Kidney (tissue), 14 donors: Measurements from ENCODE around the gene P2RX4. TPM values are rescaled to one million over a fixed set of nuclear protein-coding genes. Genes with fewer than 3 reads are reported as not detected.

Source experiments
- DNase-seq, 5 donors: peaks; one replicate each; pipeline ENCODE4 v3.0.0-alpha.2; 2013 to 2020
- FAIRE-seq: peaks from 2 replicates; lab custom pipeline; 2012; peaks lifted over from hg19 to GRCh38; lab: Jason Lieb, UNC
- H3K27ac ChIP-seq, 2 donors: one replicate each; pipeline ENCODE4 v1.7.0; 2013; ENCODE audit warnings: low read depth in 2 of 2, low read length in 2 of 2, inconsistent platforms in 1 of 2
- H3K27me3 ChIP-seq: one replicate; pipeline ENCODE4 v1.7.1; 2013; ENCODE audit warnings: low read length, inconsistent platforms; ENCODE audit not compliant: control insufficient read depth, insufficient read depth
- H3K36me3 ChIP-seq, 3 donors: one replicate each; pipeline versions ENCODE4 v1.7.0 to v1.7.1; 2013; ENCODE audit warnings: low read length in 3 of 3, control low read depth in 1 of 3, inconsistent platforms in 1 of 3; ENCODE audit not compliant: insufficient read depth in 3 of 3, control insufficient read depth in 2 of 3
- H3K4me1 ChIP-seq, 3 donors: one replicate each; pipeline versions ENCODE4 v1.7.0 to v1.7.1; 2013; ENCODE audit warnings: low read length in 3 of 3, inconsistent platforms in 1 of 3, low read depth in 1 of 3; ENCODE audit not compliant: control insufficient read depth in 2 of 3, insufficient read depth in 2 of 3
- H3K4me3 ChIP-seq, 3 donors: one replicate each; pipeline versions ENCODE4 v1.7.0 to v1.8.1; 2013; ENCODE audit warnings: low read length in 3 of 3, control low read depth in 1 of 3, inconsistent platforms in 1 of 3
- H3K9ac ChIP-seq, 3 donors: one replicate each; pipeline versions ENCODE4 v1.7.0 to v1.7.1; 2013; ENCODE audit warnings: low read length in 3 of 3, control low read depth in 1 of 3, inconsistent platforms in 1 of 3
- H3K9me3 ChIP-seq, 3 donors: one replicate each; pipeline versions ENCODE4 v1.7.0 to v1.7.1; 2013; ENCODE audit warnings: low read length in 3 of 3, control low read depth in 1 of 3, inconsistent platforms in 1 of 3; ENCODE audit not compliant: control insufficient read depth in 2 of 3, insufficient read depth in 1 of 3
- CTCF ChIP-seq: IDR thresholded peaks from 3 replicates; pipeline ENCODE4 v1.5.1; 2012; ENCODE audit warnings: mild to moderate bottlenecking, moderate library complexity, borderline replicate concordance; ENCODE audit not compliant: insufficient read depth; ENCODE audit errors: extremely low read depth
- intact Hi-C: fragments of 100-400 bp; cut with DNase I; formaldehyde crosslinking; loops from one replicate; pipeline ENCODE4 v1.11.1; 2022
- polyA plus RNA-seq: library from polyadenylated mRNA; stranded (reverse); fragments of 350-450 nt; fragmentation: Illumina TruSeq; extraction: RNeasy Lipid Tissue Mini Kit (QIAGEN cat#74804); gene quantifications from one replicate; pipeline ENCODE4 v1.2.3, GENCODE V29; 2014; ENCODE audit warnings: low read depth, low replicate concordance; ENCODE audit not compliant: insufficient read depth
- total RNA-seq: library from RNA; stranded (reverse); fragmentation: NEBNext Ultra II Directional; extraction: Animal tissue kit (Norgen Biotek cat#: 25700); gene quantifications from one replicate; pipeline ENCODE4 v1.2.1, GENCODE V29; 2021
- donor health status: control.
- donor health status: control.
- donor health status: control.
- donor health status: control.
- donor health status: control.
- donor health status: DM: yes; HTN: yes; CAD: no.
- donor health status: Normal renal cell carcinoma (clear cell type).

P2RX4 gene
- total and polyA plus RNA-seq, 2 donors from 2014 or later = 28.8 to 36.2 TPM

- no peaks in the 10 kb centered on the region for H3K36me3 ChIP-seq
- H3K27ac ChIP-seq = no peak overlapping the region
- no peak overlapping the region for H3K4me3 ChIP-seq
- no peaks in the 10 kb centered on the region for H3K9me3 ChIP-seq
- no peak for TF ChIP-seq CTCF
- no peak for DNase-seq
- H3K9ac ChIP-seq = no peak overlapping the region
- no peaks in the 10 kb centered on the region for H3K27me3 ChIP-seq
- H3K4me1 ChIP-seq = no peaks in the 10 kb centered on the region
- no peak for FAIRE-seq
- intact Hi-C loops = no loop called here
Measured at GRCh38 chr12:121165316-121165715, 44.6 kb upstream of the P2RX4 start.

GRCh38 chr12:121166356-121166755, 43.6 kb upstream of the P2RX4 start:
- Histone ChIP-seq H3K4me1 (no peaks in the 10 kb centered on the region), H3K36me3 (no peaks in the 10 kb centered on the region), H3K9ac (no peak overlapping the region), H3K9me3 (no peaks in the 10 kb centered on the region), H3K27ac (no peak overlapping the region), H3K27me3 (no peaks in the 10 kb centered on the region), H3K4me3 (no peak overlapping the region)
- no peak for TF ChIP-seq CTCF
- intact Hi-C loops = no loop called here
- FAIRE-seq (no peak), DNase-seq (no peak)

GRCh38 chr12:121167232-121167820, 42.6 kb upstream of the P2RX4 start:
- no peak overlapping the region for H3K9ac ChIP-seq
- FAIRE-seq (no peak), DNase-seq (no peak)
- H3K4me1 ChIP-seq = no peaks in the 10 kb centered on the region
- H3K36me3 ChIP-seq = no peaks in the 10 kb centered on the region
- H3K9me3 ChIP-seq = no peaks in the 10 kb centered on the region
- no peak for TF ChIP-seq CTCF
- intact Hi-C loops = no loop called here
- no peak overlapping the region for H3K4me3 ChIP-seq
- no peak overlapping the region for H3K27ac ChIP-seq
- H3K27me3 ChIP-seq = no peaks in the 10 kb centered on the region

- H3K4me3 ChIP-seq = no peak overlapping the region
- intact Hi-C loops = no loop called here
- no peak overlapping the region for H3K9ac ChIP-seq
- no peaks in the 10 kb centered on the region for H3K27me3 ChIP-seq
- no peak overlapping the region for H3K27ac ChIP-seq
- DNase-seq (no peak), FAIRE-seq (no peak)
- no peaks in the 10 kb centered on the region for H3K9me3 ChIP-seq
- H3K4me1 ChIP-seq = no peaks in the 10 kb centered on the region
- H3K36me3 ChIP-seq = no peaks in the 10 kb centered on the region
- no peak for TF ChIP-seq CTCF
Measured at GRCh38 chr12:121167951-121168350, 42.0 kb upstream of the P2RX4 start.
